HG02970 (cell line): Measurements from ENCODE around the gene AP1M1.

Experiments used
- ATAC-seq: cut with Tn5 transposase; IDR thresholded peaks from one replicate; pipeline ENCODE4 v1.9.1; 2021; ENCODE audit warnings: mild to moderate bottlenecking, moderate library complexity, moderate number of reproducible peaks; ENCODE audit not compliant: unreplicated experiment, low FRiP score

Gene AP1M1

GRCh38 chr19:16285769-16286498 is 88.2 kb downstream of the AP1M1 start:
- ATAC-seq = no peak

- no peak for ATAC-seq
These were observed 90.8 kb downstream of the AP1M1 start for GRCh38 chr19:16288544-16288943.

- no peak for ATAC-seq
These were observed 91.9 kb downstream of the AP1M1 start for GRCh38 chr19:16289594-16289993.

- ATAC-seq = no peak
These were observed 93.0 kb downstream of the AP1M1 start for GRCh38 chr19:16290692-16291091.

GRCh38 chr19:16293118-16294091 is 95.7 kb downstream of the AP1M1 start:
- no peak for ATAC-seq

- ATAC-seq = no peak
These were observed 97.3 kb downstream of the AP1M1 start for GRCh38 chr19:16295057-16295456.
